Gastroesophageal sphincter (tissue), 4 donors: ENCODE measurements around the gene CDH23. TPM values are rescaled to one million over a fixed set of nuclear protein-coding genes. Genes with fewer than 3 reads are reported as not detected.

ENCODE experiments used
- ATAC-seq: fragments of 150-250 bp; one replicate; pipeline ENCODE4 v1.9.1; 2016; ENCODE audit warnings: mild to moderate bottlenecking, moderate library complexity
- H3K27ac ChIP-seq, 4 donors: fragments of 200-600 bp; sonication (generic) in 3 of 4; 1 replicate in 3 of 4; 2 replicates in 1 of 4; pipeline ENCODE4 v1.5.1; 2016 to 2019
- H3K27me3 ChIP-seq: fragments of 200-600 bp; sonication (generic); one replicate; pipeline ENCODE4 v1.5.1; 2019
- H3K36me3 ChIP-seq, 2 donors: fragments of 200-600 bp; sonication (generic); one replicate each; pipeline ENCODE4 v1.5.1; 2019; ENCODE audit warnings: control low read depth in 1 of 2
- H3K4me1 ChIP-seq, 3 donors: fragments of 200-600 bp; sonication (generic); 1 replicate in 2 of 3; 2 replicates in 1 of 3; pipeline ENCODE4 v1.5.1; 2016 to 2019; ENCODE audit warnings: control low read depth in 2 of 3
- H3K4me3 ChIP-seq, 2 donors: fragments of 200-600 bp; sonication (generic); one replicate each; pipeline ENCODE4 v1.5.1; 2019; ENCODE audit warnings: mild to moderate bottlenecking in 1 of 2, moderate library complexity in 1 of 2
- H3K9me3 ChIP-seq, 3 donors: fragments of 200-600 bp; sonication (generic); one replicate each; pipeline ENCODE4 v1.5.1; 2017 to 2019; ENCODE audit warnings: control low read depth in 2 of 3
- EP300 ChIP-seq: sonication (generic); formaldehyde crosslinking; IDR thresholded peaks from one replicate; pipeline ENCODE4 v1.6.1; 2017; ENCODE audit warnings: antibody characterized with exemption, mild to moderate bottlenecking
- POLR2A ChIP-seq, 2 donors: fragments of 450-650 bp; IDR thresholded peaks; one replicate each; pipeline ENCODE4 v1.6.1; 2017; ENCODE audit warnings: antibody characterized with exemption in 2 of 2, mild to moderate bottlenecking in 2 of 2, moderate library complexity in 1 of 2
- POLR2AphosphoS5 ChIP-seq: sonication (generic); formaldehyde crosslinking; IDR thresholded peaks from one replicate; pipeline ENCODE4 v1.6.1; 2017; ENCODE audit warnings: antibody characterized with exemption
- WGBS, 2 donors: methylation state at CpG; one replicate each; pipeline ENCODE4 v1.1.5; 2018; ENCODE audit warnings: low coverage in 1 of 2; 5-methylcytosine and 5-hydroxymethylcytosine counted together
- total RNA-seq, 4 donors: library from RNA; depleted of rRNA; stranded (reverse); fragments of >200 nt; gene quantifications; one replicate each; pipeline ENCODE4 v1.1.0, GENCODE V29; 2016
- TF ChIP-seq, protein P1 (sequence below), 4 experiments: fragments of 200-600 bp in 2 of 4; fragments of 450-650 bp in 2 of 4; sonication (generic) in 1 of 4; IDR thresholded peaks; one replicate each; pipeline ENCODE4 v1.5.1; 2017 to 2019; ENCODE audit warnings: antibody characterized with exemption in 4 of 4, mild to moderate bottlenecking in 2 of 4, moderate library complexity in 2 of 4

Gene CDH23
- total RNA-seq, 4 donors from 2014 or later: 5.1 to 33.5 (median 16.2) TPM

DNA sequence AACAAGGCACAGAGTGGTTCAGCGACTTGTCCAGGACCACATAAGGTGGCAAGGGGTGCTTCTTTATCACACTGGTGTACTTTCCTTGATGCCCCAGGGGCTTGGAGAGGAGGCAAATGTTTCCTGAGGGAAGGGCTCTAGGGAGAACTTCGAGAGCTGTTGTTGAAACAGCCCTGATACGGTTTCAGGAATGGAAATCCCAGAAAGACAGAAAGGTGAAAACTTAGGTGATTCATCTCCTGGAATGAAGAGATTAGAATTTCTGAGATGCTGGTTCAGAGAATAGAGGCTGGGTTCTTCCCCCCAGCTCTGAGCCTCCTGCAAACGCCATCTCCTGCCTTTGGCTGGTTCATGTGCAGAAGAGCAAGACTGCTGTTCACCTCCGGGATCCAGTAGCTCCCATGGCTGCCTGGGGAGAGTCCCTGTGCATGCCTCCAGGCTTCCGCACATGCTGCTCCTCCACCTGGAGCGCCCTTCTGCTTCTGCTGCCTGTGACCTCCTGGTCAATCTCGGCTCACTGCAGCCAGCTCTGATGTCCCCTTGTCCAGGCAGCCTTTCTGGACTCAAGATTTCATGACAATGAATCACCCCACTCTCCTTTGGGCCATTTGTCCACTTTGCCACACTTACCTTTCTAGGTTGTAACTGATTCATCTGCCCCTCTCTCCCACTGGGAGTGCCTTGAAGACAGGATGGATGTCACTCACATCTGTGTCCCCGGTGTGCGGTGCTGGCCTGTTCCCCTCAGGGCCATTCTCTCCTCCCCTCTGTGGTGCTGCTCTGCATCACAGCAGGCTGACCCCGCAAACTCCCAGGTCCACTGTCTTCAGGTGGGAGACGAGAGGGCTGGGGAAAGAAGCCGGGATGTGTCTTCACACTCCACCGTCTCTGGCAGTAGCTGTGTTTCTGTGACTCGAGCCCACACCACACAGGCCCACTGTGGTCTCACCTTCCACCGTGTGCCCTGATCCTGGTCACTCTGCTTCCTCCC lies 3.6 kb upstream of the CDH23 start:
- ATAC-seq: no peak
- Histone ChIP-seq H3K27me3 (peaks cover 22% of the 10 kb centered on the region), H3K4me1 (peaks cover 0 to 21% (median 9%) of the 10 kb centered on the region in 3 donors), H3K27ac (no peak overlapping the region), H3K4me3 (no peak overlapping the region), H3K9me3 (no peaks in the 10 kb centered on the region), H3K36me3 (no peaks in the 10 kb centered on the region)
- 77 to 83% methylated on average over 4 to 8 of the region's 16 CpGs for WGBS, 2 donors
- TF ChIP-seq POLR2A (IDR thresholded peaks at IDR 0.05) (no peak), EP300 (no peak), POLR2AphosphoS5 (no peak)
- TF ChIP-seq, protein P1, sequence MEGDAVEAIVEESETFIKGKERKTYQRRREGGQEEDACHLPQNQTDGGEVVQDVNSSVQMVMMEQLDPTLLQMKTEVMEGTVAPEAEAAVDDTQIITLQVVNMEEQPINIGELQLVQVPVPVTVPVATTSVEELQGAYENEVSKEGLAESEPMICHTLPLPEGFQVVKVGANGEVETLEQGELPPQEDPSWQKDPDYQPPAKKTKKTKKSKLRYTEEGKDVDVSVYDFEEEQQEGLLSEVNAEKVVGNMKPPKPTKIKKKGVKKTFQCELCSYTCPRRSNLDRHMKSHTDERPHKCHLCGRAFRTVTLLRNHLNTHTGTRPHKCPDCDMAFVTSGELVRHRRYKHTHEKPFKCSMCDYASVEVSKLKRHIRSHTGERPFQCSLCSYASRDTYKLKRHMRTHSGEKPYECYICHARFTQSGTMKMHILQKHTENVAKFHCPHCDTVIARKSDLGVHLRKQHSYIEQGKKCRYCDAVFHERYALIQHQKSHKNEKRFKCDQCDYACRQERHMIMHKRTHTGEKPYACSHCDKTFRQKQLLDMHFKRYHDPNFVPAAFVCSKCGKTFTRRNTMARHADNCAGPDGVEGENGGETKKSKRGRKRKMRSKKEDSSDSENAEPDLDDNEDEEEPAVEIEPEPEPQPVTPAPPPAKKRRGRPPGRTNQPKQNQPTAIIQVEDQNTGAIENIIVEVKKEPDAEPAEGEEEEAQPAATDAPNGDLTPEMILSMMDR (IDR thresholded peaks at IDR 0.05): no peak

DNA sequence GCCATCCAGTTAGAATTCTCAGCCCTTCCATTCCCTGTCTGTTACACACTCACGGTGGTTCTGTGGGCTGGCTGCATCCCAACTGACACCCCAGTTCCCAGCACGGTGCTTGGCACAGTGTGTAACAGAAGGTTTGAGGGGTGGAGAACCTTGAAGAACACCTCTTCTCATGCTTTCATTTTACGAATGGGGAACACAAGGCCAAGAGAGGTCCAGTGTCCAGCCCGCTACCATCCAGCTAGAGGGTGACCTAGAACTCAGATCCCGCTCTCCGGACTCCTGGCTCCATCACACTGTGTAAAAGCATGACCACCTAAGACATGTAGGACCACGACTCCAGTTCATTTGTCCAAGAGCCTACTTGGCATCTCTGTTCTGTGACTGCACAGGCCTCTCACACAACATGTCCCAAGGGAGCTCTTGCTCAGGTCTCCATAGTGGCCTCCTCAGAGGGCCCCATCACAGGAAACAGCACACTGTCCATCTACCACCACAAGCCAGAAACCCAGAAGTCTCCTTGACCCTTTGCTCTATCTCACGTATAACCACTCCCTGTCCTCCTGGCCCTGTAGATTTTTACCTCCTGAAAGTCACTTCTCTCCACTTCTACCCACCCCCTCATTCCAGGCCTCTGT lies 2.8 kb upstream of the CDH23 start:
- peaks cover 30% of the 10 kb centered on the region for H3K27me3 ChIP-seq

DNA sequence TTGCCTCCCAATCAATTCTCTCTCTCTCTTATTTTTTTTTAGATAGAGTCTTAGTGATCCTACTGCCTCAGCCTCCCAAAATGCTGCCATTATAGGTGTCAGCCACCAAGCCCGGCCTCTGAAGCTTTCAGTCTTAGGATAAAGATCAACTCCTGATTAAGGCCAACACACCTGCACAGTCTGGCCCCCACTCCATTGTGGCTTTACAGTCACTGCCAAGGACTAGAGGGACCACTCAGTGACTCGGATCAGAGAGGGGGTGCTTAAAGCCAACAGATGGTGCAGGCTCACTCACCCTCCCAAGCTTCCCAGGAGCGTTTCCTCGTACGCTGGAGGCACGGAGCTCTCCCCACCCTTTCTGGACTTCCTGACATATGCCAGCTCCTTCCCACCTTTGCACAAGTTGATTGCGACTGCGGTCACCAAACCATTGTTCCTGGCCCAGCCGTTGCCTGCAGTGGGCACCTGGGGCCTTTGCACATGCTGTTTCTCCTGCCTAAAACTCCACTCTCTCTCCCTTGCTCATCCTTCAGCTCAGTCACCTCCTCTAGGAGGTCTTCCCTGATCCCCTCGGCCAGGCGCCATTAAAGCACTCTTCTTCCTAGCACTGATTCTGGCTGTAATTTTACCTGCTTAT lies 1.7 kb upstream of the CDH23 start:
- Histone ChIP-seq H3K27ac (no peak overlapping the region), H3K27me3 (peaks cover 40% of the 10 kb centered on the region), H3K4me1 (peaks cover 0 to 30% (median 16%) of the 10 kb centered on the region in 3 donors), H3K36me3 (no peaks in the 10 kb centered on the region), H3K9me3 (no peaks in the 10 kb centered on the region), H3K4me3 (no peak overlapping the region)
- ATAC-seq: no peak
- 91% methylated on average over 11 of the region's 11 CpGs; no CpG with 5 or more reads in 1 of the 2 donors for WGBS, 2 donors
- TF ChIP-seq, protein P1 (IDR thresholded peaks at IDR 0.05): no peak
- no peak for TF ChIP-seq EP300
- no peak for TF ChIP-seq POLR2A (IDR thresholded peaks at IDR 0.05)

More for the DNA sequence above, 2.8 kb upstream of the CDH23 start:
- Histone ChIP-seq H3K36me3 (no peaks in the 10 kb centered on the region), H3K27ac (no peak overlapping the region), H3K9me3 (no peaks in the 10 kb centered on the region), H3K4me1 (peaks cover 0 to 30% (median 16%) of the 10 kb centered on the region in 3 donors), H3K4me3 (no peak overlapping the region)
- ATAC-seq: no peak
- 95 to 100% methylated on average over 3 to 6 of the region's 8 CpGs for WGBS, 2 donors
- TF ChIP-seq POLR2A (IDR thresholded peaks at IDR 0.05) (no peak), EP300 (no peak), POLR2AphosphoS5 (no peak)
- TF ChIP-seq, protein P1 (IDR thresholded peaks at IDR 0.05): no peak

DNA sequence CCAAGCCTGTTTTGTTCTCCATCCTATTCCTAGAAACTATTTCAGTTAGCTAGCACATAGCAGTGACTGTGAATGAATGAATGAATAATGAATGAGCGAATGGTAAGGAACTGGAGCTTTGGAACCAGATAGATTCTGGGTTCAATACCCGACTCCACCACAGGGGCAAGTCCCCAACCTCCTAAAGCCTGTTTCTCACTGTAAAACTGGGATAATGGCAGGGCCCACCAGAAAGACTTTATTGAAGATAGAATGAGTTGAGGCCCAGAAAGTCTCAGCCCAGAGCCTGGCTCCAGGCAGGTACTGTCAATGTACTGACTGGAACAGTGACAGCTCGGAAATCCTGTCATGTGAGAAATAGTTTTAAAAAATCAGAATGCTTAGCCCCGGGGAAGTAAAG lies 1.1 kb upstream of the CDH23 start:
- H3K4me3 ChIP-seq: no peak overlapping the region
- peak overlapping the region in 2 of 4 donors; percentile 85 to 88 for H3K27ac ChIP-seq
- TF ChIP-seq, protein P1 (IDR thresholded peaks at IDR 0.05): peak in 1 of 4 experiments; percentile 12
- no peak for TF ChIP-seq POLR2A (IDR thresholded peaks at IDR 0.05)
- H3K36me3 ChIP-seq: no peaks in the 10 kb centered on the region
- 74 to 86% methylated on average over 2 of the region's 4 CpGs for WGBS, 2 donors
- ATAC-seq: no peak
- peaks cover 35% of the 10 kb centered on the region for H3K27me3 ChIP-seq
- no peaks in the 10 kb centered on the region for H3K9me3 ChIP-seq
- H3K4me1 ChIP-seq: peaks cover 0 to 30% (median 16%) of the 10 kb centered on the region in 3 donors
